LoVo (cell line): ENCODE results near the gene WWC1.

Source experiments
- DNase-seq: peaks from one replicate; pipeline ENCODE4 v3.0.0-alpha.2; 2016; ENCODE audit warnings: low spot score

Gene WWC1

DNA sequence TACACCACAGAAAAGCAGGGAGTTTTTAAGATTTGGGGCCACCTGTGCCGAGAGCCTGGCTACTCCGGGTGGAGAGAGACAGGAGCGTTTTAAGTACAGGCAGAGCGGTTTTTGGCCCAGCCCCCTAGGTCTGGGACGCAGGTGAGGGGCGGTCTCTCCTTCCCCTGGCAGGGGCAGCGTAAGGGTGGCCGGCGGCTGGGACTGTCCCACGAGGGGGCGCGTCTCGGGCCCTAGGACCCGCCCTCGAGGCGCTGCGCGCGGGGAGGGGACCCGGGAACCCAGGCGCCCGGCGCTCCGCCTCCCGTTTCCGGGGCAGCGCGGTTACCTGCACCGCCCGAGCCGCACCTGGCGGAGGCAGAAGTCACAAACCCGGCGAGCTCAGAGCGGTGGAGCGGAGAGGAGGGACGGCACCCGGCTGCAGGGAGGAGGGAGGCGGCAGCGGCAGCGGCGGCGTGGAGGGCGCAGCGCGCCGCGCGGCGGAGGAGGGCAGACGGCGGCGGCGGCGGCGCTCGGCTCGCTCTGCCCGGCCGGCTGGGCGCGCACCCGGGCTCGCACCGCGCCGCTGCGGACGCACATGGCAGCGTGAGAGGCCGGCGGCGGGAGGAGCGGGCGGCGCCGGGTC is at the start of gene WWC1:
WWC1 (plus strand) TSS at position 304 of the 622 bp plus-strand sequence. CDS start 508 bp downstream, outside the sequence.
- DNase-seq, result peak; percentile 93

DNA sequence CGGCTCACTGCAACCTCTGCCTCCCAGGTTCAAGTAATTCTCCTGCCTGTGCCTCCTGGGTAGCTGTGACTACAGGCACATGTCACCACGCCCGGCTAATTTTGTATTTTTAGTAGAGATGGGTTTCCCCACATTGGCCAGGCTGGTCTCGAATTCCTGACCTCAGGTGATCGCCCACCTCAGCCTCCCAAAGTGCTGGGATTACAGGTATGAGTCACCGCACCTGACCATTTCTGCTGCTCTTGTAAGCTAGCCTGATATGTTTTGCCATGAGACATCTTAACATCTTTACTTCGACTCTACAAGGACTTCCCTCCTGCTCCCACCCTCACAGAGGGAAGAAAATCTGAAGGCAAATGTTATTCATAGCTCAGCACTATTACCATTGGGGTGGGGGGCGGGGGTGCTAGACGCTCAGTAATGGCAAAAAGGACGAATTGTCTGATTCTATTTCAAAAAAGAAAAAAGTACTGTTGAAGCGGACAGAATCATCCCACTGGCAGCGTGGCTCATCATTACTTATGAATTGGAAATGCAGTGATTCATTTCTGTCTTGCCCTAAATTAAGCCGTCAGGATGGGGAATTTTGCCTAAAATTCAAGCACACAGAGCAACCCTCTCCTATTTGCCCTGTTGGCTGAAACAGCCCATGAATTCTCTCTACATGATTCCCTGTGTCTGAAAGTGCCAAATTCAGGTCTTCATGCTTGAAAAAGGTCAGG is 46.4 kb upstream of the WWC1 start:
- no peak for DNase-seq

DNA sequence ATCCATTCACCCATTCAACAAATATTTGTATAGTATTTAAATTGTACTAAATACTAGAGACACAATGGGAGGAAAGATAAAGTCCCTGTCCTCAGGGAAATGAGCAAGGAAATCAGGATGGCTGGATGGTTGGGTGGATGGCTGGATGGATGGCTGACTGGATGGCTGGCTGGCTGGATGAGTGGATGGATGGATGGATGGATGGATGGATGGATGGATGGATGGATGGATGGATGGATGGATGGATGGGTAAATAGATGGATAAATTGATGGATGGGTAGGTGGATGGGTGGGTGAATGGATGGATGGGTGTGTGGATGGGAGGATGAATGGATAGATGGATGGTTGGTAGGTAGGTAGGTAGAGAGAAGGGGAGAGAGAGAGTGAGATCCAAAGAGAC is 41.5 kb upstream of the WWC1 start:
- DNase-seq, result no peak

DNA sequence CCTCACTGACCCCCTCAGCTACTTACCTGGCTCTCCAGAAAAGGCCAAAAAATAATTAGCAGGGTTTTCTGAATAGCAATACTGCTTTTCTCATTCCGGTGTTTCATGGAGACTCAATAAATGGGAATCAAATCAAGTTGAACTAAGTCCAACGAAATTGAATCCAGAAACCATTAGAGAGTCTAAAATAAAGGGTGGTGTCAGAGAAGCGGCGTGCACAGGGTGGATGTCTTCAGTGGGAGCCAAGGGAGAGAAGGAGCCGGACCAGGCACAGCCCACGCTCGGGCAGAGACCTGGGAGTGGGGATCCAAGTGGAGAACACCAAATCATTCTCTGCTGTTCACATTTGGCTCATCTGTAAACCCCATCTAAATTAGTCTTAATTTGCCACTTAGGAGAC is 40.2 kb upstream of the WWC1 start:
- no peak for DNase-seq

DNA sequence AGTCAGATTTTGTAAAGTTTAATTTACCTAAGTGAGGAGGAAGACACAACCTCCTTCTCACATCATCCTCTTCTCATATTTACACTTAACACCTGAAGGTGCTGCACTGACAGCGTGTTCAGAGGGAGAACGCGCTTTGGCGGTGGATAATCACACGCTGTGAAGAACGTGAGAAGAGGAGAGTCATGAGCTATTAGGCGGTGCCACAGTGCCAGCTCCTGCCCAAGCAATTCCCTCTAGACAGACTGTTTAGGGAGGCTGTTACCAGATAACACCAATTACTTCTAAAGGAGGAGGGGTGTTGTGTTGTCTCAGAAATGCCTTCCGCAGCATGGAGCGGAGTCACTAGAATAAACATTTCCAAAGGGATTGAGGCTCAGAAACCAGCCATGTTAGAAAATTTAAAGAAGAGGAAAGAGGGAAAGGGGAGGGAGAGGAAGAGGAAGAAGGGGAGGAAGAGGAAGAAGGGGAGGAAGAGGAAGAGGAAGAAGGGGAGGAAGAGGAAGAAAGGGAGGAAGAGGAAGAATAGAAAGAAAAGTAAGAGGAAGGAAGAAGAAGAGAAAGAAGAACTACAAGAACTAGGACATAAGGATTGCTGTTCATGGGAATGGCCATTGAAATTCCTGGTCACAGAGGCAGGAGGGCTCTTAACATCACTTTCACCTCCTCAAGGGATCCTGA is 37.3 kb upstream of the WWC1 start:
- DNase-seq, result no peak

DNA sequence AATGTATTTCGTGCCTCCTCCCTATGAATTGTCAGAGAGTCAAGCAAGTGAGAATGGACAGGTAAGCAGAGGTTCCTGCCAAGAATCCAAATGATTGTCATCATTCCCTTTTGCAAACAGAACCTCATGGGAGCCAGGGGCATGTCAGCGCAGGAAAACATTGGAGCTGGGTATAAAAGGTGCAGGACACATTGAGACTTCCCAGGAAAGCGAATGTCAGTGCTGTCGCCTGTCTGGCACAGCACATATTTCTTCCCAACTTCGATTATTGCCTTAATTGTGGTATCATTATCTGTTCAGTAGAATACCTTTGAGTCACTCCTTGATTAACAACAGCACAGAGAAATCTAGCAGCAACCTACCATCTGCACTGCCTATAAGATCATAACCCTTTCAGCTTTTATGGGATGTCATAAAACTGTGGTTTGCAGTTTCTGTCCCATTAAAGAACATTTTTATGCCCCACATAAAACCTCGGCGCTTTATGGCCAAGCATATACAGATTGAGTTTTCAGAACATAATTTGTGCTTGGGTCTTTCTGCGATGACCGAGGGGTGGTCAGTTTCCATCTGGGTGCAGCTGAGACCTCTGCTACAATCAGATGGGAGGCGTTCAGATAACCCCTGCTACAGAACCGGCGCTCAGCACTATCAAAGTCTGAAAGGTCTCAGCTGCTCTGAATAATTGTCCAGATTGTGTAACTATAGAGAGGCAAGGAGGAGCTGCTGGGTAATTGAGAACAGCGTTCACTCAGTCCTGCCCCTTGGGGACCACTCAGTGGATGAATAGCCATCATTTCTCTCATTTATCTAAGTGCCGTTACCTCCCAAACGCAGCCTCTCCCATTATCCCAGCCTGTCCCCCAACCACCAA is 30.9 kb upstream of the WWC1 start:
- peak; percentile 41 for DNase-seq

DNA sequence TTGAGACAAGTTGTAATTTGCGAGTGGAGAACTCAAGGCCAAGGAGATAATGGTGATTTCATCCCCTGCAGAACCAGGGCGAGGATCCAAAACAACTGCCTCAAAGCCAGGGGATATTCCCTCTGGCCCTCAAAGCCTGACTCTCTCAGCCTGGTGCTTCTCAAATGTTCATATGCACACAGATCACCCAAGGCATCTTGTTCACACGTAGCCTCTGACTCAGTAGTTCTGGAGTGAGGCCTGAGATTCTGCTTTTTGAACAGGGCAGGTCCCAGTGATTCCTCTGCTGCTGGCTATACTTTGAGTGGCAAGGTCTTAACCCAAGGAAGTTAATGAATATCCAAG is 30.2 kb upstream of the WWC1 start:
- DNase-seq, result no peak

DNA sequence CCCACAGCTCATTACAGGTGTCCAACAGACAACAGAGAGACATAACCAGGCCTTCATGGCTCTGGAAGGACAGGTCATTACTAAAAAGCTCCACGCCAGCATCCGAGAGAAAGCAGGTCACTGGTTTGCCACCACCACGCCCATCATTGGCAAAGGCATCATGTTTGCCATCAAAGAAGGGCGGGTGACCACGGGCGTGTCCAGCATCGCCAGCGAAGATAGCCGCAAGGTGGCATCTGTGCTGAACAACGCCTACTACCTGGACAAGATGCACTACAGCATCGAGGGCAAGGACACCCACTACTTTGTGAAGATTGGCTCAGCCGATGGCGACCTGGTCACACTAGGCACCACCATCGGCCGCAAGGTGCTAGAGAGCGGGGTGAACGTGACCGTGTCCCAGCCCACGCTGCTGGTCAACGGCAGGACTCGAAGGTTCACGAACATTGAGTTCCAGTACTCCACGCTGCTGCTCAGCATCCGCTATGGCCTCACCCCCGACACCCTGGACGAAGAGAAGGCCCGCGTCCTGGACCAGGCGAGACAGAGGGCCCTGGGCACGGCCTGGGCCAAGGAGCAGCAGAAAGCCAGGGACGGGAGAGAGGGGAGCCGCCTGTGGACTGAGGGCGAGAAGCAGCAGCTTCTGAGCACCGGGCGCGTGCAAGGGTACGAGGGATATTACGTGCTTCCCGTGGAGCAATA is 29.3 kb upstream of the WWC1 start:
- DNase-seq, result no peak

DNA sequence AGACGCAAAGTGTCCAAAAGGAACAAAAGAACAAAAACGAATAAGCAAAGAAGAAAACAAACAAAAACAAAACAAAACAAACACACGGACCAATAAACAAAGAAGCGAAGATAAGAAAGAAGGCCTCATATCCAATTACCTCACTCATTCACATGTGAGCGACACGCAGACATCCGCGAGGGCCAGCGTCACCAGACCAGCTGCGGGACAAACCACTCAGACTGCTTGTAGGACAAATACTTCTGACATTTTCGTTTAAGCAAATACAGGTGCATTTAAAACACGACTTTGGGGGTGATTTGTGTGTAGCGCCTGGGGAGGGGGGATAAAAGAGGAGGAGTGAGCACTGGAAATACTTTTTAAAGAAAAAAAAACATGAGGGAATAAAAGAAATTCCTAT is 28.3 kb upstream of the WWC1 start:
- DNase-seq, result no peak

DNA sequence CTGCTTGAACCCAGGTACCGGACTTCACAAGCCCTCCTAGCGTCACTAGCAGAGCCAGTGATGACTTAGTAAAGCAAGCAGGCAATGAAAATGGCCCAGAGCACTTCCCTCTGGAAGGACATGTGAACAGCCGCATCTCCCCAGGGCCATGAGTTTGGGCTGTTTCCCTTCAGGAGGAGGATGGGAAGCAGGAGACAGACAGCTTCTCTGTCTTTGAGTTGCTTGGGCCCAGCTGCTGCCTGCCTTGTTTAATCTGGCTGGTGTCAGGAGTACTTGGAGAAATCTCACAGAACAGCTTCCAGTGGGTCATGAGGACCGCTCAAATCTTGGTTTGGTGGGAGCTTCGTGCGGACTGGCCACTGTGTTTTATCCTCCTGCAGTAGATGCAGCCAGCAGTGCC is 25.4 kb upstream of the WWC1 start:
- DNase-seq, result no peak

DNA sequence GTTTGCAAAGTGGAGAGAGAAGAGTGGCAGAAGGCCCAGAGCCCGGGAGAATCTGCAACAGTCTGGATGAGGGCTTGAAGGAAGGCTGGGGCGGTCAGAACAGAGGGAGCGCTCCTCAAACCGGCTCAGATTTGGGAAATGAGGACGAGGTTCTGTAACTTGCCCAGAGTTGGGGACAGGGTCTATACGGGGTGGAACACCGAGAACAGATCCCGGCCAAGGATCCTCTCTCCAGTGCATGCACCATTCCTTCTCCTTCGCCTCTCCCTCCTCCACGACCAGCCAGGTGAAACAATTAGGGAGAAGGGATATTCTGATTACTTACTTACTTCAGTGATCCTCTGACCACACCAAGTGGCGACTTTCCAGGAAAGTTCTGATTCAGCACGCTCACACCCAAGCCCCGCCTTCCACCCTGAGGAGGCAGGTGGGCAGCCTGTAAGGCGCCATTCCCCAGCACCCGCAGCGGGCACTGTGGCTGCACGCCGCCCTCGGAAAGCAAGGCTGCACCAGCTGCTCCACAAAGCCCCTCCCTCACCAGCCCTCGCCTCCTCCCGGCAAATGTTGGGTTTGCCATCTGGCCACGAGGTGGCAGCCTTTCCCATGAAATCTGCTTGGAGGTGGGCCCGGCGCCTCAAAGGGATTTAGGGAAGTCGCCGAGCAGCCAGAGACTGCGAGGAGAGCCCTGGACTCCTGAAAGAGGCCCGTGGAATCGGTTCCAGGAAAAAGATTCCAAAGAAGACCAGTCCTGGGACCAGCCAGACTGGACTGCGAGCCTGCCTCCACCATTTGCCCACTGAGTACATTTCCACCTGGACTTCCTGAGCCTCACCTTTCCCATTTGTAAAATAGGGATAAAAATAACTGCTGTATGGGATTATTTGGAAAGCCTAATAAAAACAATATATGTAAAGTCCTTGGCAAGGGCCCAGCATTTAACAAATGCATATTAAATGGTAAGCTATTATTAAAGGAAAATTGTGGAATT is 22.2 kb upstream of the WWC1 start:
- peak; percentile 89 for DNase-seq

DNA sequence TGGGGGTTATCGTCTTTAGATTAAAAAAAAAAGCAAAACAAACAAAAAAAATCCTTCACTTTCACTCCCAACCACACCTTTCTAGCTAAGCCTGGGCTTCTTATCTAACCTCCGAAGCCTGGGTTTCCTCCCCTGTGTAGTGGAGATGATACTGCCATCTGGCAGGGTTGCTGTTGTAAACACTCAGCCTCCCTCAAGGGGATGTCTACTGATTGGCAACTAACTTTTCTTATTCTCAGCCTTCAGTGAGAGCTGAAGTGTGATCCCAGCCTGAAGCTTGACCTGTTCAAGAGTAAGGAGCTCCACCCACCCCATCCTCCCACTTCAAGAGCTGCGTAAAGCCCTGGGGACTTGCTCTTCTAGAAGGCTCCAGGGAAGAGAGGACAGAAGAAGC is 21.5 kb upstream of the WWC1 start:
- peak; percentile 30 for DNase-seq

DNA sequence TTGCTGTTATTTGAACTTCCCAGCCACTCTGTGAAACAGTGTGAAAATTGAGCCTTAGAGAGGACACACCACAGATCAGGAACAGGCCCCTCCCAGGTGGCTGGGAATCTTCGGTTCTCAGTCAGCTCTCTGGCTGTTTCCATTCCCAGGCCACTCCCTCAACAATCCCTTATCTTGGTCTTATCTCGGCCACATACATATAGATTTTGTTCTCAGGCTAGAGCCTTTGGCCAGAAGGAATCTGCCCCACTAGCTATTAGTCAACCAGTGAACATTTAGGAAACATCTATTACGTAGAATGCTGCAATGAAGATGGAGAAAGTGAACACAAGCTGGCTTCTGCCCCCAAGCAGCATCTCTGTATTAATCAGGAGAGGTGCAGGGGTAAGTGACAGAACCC is 21.0 kb upstream of the WWC1 start:
- peak; percentile 52 for DNase-seq

DNA sequence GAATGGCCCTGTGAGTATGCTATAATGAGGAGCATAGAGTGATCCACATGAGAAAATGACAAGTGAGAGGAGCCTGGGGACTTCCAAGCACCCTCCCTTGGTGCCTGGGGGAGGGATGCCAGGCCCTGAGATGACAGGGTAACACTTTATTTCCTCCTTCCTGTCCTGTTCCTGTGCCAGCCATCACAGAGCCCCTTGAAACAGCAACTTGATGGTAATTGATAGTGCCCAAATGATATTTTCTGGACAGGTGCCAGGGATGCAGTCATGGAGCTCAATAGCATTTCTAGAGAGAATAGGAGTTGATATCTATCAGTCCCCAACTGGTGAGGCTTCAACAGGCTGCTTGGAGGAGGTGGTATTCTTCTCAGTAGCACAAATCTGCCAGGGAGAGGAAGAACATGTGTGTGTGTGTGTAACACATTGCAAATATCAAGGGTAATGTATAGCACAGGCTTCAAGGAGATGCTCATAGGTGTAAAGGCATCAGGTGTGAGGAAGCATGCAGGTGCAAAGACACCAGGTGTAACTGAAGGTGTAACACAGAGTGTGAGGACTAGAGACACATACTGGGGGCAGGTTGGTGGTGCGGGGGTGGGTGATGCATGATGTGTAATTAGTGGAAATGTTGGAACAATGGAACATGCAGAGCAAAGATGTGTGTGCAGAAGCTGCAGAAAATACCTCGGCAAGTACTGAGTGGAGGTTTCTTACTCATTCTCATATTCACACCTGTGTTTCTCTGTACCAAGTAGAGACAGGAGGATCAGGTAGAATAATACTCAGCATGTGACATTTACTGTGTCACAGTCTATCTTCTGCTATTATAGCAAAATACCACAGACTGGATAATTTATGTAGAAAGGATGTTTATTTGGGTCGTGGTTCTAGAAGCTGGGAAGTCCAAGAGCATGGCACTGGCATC is 18.1 kb upstream of the WWC1 start:
- no peak for DNase-seq

DNA sequence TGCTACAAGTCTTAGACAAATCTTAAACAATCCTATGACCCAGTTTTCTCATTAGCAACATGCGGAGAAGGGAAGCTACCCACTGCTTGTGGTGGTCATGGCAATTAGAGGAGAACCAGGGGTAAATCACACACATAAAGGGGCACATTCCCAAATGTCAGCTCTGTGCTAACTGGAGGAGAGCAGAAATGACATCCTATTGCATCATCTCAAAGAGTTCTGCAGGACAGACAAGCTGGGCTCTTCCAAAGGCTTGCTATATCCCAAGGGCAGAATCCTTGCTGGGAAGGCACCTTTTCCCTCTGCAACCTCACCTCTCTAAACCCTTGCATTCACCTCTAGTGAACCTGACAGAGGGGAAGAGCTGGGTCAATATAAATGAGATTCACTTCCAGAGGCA is 17.0 kb upstream of the WWC1 start:
- no peak for DNase-seq

DNA sequence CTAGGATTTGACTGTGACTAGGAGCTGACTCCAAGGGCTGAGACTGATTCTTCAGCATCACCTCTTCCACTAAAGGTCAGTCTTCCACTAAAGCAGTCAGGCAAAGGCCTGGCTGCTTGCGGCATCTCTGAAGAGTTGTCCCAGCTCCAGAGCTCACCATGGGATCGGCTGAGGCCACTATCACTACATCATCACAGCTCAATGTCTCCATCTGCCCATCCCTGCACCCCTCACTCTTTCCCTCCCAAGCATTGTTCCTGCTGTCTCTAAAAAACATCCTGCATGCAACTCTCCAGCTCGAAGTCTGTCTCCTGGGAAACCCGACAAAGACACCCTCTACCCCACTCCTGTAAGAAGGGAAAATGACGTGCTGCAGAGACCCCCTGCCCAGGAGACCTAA is 15.5 kb upstream of the WWC1 start:
- DNase-seq, result no peak

DNA sequence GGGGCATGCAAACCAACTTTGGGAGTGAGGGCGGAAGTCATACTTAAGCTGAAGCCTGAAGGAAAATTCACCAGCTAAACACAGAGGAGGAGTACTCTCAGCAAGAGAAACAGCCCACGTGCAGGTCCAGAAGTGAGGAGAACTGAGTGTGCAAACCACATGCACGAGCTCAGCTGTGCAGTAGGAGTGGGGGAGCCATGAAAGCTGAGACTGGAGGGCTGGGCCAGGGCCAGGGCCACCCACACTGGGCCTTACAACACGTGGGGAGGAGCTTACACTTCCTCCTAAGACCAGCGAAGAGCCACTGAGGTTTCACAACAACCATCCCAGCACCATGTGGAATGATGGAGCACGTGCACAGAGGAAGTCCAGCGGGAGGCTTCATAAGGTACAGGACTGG is 9.3 kb upstream of the WWC1 start:
- DNase-seq, result no peak

DNA sequence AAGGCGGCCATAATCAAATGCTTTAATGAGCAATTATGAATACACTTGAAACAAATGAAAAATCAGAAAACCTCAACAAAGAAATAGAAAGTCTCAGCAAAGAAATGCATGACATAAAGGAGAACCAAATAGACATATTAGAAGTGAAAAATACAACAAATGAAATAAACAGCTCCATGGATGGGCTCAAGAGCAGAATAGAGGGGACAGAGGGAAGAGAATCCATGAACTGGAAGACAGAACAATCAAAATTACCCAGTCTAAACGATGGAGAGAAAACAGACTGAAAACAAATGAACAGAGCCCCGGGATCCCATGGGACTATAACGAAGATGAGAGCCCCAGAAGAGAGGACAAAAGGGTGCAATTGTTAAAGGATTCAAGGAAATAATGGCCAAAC is 6.6 kb upstream of the WWC1 start:
- DNase-seq, result no peak

DNA sequence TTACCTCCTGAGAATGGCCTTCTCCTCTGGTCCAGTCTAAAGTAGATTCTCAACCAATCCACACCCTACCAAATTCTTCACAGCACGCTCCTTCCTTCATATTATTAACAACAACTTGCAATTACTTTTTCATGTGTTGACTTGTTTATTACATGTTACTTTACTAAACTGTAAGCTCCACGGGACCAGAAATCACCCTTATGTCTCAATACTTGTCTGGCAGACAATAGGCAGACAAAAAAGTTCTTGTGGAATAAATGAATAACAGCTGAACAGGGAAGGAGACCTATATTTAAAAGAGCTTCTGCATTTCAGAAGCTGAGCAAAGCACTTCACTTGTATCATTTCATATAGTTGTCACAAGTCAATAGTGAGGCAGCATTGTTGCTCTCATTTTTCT is 5.7 kb upstream of the WWC1 start:
- DNase-seq, result no peak

DNA sequence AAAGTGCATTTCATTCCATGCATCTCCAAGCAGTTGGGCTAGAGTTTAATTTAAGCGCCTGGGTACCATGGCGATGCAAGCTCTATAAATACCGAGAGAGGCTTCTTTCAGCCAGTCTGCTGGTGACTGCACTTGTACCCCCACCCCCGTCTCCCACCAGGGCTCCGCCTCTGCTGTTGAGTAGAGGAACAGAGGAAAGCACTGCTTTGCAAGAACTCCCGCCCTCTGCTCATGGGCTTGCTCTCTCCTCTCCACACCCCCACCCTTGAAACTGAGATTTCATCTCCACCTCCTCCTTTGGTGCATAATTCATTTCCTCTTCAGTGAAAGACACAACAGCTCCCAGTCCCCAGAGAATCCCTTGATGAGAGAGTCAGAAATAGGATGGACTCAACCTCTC is 5.1 kb upstream of the WWC1 start:
- no peak for DNase-seq
